Activated CD4-positive, alpha-beta memory T cell treated with anti-CD3 and anti-CD28 coated beads, Interleukin-2, amount 10 ng/mL, durations not matched to agents 7 days and 5 days (primary cell): ENCODE measurements around the gene SPATA25. TPM values are rescaled to one million over a fixed set of nuclear protein-coding genes. Genes with fewer than 3 reads are reported as not detected.

Experiments used
- CTCF ChIA-PET: fragments of 350-600 bp; sonication (Branson Sonifier 250); formaldehyde crosslinking; loops from one replicate; lab custom pipeline; 2021; ENCODE audit warnings: antibody characterized with exemption, inconsistent platforms; lab: Charles Lee
- POLR2A ChIA-PET: fragments of 350-600 bp; sonication (Branson Sonifier 250); formaldehyde crosslinking; loops from one replicate; lab custom pipeline; 2021; ENCODE audit warnings: antibody characterized with exemption; lab: Charles Lee
- DNase-seq: peaks from one replicate; pipeline ENCODE4 v3.0.0-alpha.2; 2020
- H3K27ac Mint-ChIP-seq: one replicate; pipeline ENCODE4 v1.8.0; 2021; ENCODE audit warnings: mild to moderate bottlenecking, mixed read lengths
- H3K27me3 Mint-ChIP-seq: one replicate; pipeline ENCODE4 v1.8.0; 2021; ENCODE audit warnings: mixed read lengths
- H3K36me3 Mint-ChIP-seq: one replicate; pipeline ENCODE4 v1.8.0; 2021; ENCODE audit warnings: low read depth, mixed read lengths
- H3K4me1 Mint-ChIP-seq: one replicate; pipeline ENCODE4 v1.8.0; 2021; ENCODE audit warnings: mixed read lengths
- H3K4me3 Mint-ChIP-seq: one replicate; pipeline ENCODE4 v1.8.0; 2021; ENCODE audit warnings: mild to moderate bottlenecking, mixed read lengths
- H3K9me3 Mint-ChIP-seq: one replicate; pipeline ENCODE4 v1.8.0; 2021; ENCODE audit warnings: mixed read lengths
- total RNA-seq, 2 experiments: library from RNA; stranded (reverse); gene quantifications; one replicate each; pipeline ENCODE4 v1.2.3, GENCODE V29; 2021

The SPATA25 gene
- total RNA-seq, 2 experiments from 2014 or later = 0.30 to 0.88 TPM

DNA sequence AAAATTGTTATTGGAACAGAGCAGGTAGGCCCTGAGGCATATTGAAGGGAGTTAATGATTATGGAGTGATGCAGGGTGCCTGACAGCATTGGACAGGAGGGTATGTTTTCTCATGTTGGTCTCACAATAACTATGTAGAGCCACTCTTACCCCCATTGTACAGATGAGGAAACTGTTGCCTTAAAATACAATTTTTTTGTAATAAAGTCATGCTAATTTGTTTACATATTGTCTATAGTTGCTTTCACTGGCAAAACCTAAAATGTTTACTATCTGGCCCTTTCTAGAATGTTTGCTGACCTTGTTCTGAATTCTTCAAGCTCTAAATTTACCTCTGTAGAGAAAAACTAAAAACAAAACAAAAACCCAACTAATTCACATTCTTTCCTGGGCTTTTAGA lies 35.9 kb downstream of the SPATA25 start:
- H3K27me3 Mint-ChIP-seq = no peaks in the 10 kb centered on the region
- no peak overlapping the region for H3K4me3 Mint-ChIP-seq
- ChIA-PET CTCF (interaction anchor here (0.7 kb wide), 1 partner anchor 17 kb away, joined by 3 read pairs; no protein-coding TSS in a partner anchor), POLR2A (no interaction called here)
- peaks cover 24% of the 10 kb centered on the region for H3K4me1 Mint-ChIP-seq
- peaks cover 30% of the 10 kb centered on the region for H3K36me3 Mint-ChIP-seq
- no peaks in the 10 kb centered on the region for H3K9me3 Mint-ChIP-seq
- DNase-seq = no peak
- H3K27ac Mint-ChIP-seq = no peak overlapping the region

DNA sequence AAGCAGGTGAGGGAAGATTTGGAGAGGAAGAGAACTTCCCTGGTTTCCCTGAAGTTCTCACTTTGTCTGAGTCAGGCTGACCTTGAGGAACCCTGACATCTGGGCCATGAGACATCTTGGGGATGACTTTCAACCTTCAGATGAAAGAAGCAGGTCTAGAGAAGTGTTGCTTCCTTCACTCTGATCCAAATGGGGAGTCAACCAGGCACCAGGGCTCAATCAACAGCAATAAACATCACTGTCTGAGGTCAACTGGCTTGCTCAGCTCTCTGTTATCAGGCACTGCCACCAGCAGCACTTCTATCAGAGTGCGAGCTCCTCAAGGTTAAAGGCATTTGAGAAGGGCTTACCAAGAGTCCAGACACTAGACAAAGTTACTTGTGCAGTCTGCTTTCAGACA lies 36.5 kb downstream of the SPATA25 start:
- no peaks in the 10 kb centered on the region for H3K27me3 Mint-ChIP-seq
- no peak overlapping the region for H3K27ac Mint-ChIP-seq
- CTCF ChIA-PET = interaction anchor here (0.7 kb wide), 1 partner anchor 17 kb away, joined by 3 read pairs; no protein-coding TSS in a partner anchor
- no peak for DNase-seq
- peaks cover 20% of the 10 kb centered on the region for H3K4me1 Mint-ChIP-seq
- H3K36me3 Mint-ChIP-seq = peaks cover 35% of the 10 kb centered on the region
- no peaks in the 10 kb centered on the region for H3K9me3 Mint-ChIP-seq
- H3K4me3 Mint-ChIP-seq = no peak overlapping the region
- POLR2A ChIA-PET = no interaction called here

DNA sequence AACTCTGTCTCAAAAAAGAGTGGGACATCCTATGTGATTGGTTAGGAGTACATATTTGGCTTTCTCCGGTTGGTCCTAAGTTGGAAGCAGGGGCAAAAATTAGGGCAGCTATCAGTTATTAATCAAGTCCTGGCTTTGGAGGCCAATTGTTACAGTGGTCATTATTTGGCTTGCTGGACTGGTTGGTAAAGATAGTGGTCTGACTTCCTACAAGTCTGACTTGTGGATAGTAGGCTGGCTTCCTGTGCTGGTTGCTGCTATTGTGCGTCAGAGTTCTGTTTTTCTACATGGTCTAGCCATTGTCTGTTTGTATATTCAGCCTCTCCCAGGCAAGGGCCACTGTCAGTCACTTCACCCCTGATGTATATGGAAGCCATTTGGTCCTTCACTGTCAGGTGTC lies 37.2 kb downstream of the SPATA25 start:
- POLR2A ChIA-PET = no interaction called here
- H3K36me3 Mint-ChIP-seq = peaks cover 35% of the 10 kb centered on the region
- CTCF ChIA-PET = no interaction called here
- no peak overlapping the region for H3K27ac Mint-ChIP-seq
- H3K4me3 Mint-ChIP-seq = no peak overlapping the region
- H3K27me3 Mint-ChIP-seq = no peaks in the 10 kb centered on the region
- H3K9me3 Mint-ChIP-seq = no peaks in the 10 kb centered on the region
- DNase-seq = no peak
- H3K4me1 Mint-ChIP-seq = peaks cover 15% of the 10 kb centered on the region

DNA sequence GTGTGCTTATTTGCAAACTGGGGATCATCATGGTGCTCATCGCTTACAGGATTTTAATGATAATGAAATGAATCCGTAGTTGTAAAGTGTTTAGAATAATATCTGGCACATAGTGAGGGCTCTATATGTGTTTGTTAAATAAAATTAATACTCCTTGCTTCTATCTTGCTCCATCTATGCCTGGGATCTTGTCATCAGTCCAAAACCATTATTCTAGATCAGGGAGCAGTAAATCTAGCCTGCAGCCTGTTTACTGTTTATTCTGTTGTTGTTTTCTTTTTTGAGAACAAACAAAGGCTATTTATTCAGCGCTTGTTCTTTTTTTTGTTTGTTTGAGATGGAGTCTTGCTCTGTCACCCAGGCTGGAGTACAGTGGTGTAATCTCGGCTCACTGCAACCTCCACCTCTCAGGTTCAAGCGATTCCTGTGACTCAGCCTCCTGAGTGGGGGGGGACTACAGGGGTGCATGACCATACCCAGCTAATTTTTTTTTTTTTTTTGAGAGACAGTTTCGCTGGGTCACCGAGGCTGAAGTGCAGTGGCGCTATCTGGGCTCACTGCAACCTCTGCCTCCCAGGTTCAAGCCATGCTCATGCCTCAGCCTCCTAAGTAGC lies 38.3 kb downstream of the SPATA25 start:
- POLR2A ChIA-PET = interaction anchor here (3.1 kb wide), 1 partner anchor 8 kb away, joined by 11 read pairs; the partner anchor contains the start of genes ACOT8 and ZSWIM3
- Mint-ChIP-seq H3K9me3 (no peaks in the 10 kb centered on the region), H3K36me3 (peaks cover 37% of the 10 kb centered on the region)

DNA sequence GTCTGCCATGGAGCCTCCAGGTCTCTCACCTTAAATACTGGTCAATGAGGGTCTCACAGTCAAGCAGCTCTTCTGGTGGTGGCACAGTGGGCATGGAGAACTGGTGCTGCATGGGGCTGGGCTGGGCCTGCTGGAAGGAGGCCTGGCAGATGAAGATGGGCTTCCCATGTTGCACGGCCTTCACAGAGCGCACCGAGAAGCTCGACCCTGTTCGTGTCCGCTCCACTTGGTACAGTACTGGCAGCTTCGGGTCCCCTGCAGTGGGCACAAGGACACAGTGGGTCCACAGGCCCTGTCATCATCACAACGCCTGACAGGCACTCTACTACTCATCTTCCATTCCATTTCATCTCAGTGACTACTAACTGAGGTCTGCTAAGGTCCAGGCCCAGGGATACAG lies 39.0 kb downstream of the SPATA25 start:
- POLR2A ChIA-PET = interaction anchor here (3.1 kb wide), 1 partner anchor 9 kb away, joined by 11 read pairs; the partner anchor contains the start of genes ACOT8 and ZSWIM3
- Mint-ChIP-seq H3K4me1 (peaks cover 3% of the 10 kb centered on the region), H3K36me3 (peaks cover 34% of the 10 kb centered on the region), H3K9me3 (no peaks in the 10 kb centered on the region), H3K27ac (no peak overlapping the region), H3K27me3 (no peaks in the 10 kb centered on the region), H3K4me3 (no peak overlapping the region)
- DNase-seq = no peak
- CTCF ChIA-PET = no interaction called here

More for the DNA sequence above, 38.3 kb downstream of the SPATA25 start:
- H3K4me1 Mint-ChIP-seq = peaks cover 8% of the 10 kb centered on the region
- H3K27ac Mint-ChIP-seq = no peak overlapping the region
- CTCF ChIA-PET = no interaction called here
- DNase-seq = no peak
- no peak overlapping the region for H3K4me3 Mint-ChIP-seq
- no peaks in the 10 kb centered on the region for H3K27me3 Mint-ChIP-seq

DNA sequence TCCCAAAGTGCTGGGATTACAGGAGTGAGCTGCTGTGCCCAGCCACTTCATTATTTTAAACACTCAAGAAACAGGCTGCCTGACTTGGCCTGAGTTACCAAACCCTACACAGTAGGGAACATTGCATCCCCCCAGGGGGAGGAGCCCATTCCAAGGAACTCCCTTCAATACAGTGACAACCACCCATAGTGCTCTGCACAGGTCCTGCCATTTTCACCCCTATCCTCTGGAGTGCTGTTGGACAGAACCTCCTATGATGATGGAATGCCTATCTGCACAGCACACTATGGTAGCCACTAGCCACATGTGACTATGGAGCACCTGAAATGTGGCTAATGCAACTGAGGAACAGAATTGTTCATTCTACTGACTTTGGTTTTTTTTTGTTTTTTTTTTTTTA lies 42.0 kb downstream of the SPATA25 start:
- Mint-ChIP-seq H3K4me1 (peaks cover 2% of the 10 kb centered on the region), H3K9me3 (no peaks in the 10 kb centered on the region), H3K27ac (no peak overlapping the region), H3K27me3 (no peaks in the 10 kb centered on the region), H3K36me3 (peaks cover 32% of the 10 kb centered on the region), H3K4me3 (no peak overlapping the region)
- CTCF ChIA-PET = no interaction called here
- DNase-seq = no peak
- POLR2A ChIA-PET = interaction anchor here (1.2 kb wide), 1 partner anchor 12 kb away, joined by 3 read pairs; the partner anchor contains the start of genes ACOT8 and ZSWIM3

DNA sequence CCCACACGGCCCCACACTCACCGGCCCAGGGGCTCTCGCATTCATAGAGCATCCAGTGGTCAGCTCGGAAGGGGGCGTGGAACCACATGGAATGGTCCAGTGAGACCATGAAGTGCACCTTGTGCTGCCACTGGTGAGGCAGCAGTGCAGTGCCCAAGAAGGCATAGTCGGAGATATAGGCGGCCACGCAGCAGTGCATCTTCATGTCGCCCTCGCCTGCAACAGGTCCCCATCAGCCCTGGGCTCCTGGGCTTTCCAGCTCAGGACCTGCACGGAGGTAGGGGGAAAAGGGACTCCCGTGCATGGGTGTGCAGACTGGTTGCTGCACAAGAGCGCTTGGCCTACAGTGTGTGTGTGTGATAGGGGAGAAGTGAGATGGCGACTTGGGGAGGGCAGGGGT lies 43.9 kb downstream of the SPATA25 start:
- no peaks in the 10 kb centered on the region for H3K27me3 Mint-ChIP-seq
- H3K4me1 Mint-ChIP-seq = peaks cover 2% of the 10 kb centered on the region
- H3K27ac Mint-ChIP-seq = no peak overlapping the region
- no peak overlapping the region for H3K4me3 Mint-ChIP-seq
- H3K36me3 Mint-ChIP-seq = peaks cover 27% of the 10 kb centered on the region
- no peaks in the 10 kb centered on the region for H3K9me3 Mint-ChIP-seq
- no peak for DNase-seq
- ChIA-PET CTCF (no interaction called here), POLR2A (no interaction called here)

DNA sequence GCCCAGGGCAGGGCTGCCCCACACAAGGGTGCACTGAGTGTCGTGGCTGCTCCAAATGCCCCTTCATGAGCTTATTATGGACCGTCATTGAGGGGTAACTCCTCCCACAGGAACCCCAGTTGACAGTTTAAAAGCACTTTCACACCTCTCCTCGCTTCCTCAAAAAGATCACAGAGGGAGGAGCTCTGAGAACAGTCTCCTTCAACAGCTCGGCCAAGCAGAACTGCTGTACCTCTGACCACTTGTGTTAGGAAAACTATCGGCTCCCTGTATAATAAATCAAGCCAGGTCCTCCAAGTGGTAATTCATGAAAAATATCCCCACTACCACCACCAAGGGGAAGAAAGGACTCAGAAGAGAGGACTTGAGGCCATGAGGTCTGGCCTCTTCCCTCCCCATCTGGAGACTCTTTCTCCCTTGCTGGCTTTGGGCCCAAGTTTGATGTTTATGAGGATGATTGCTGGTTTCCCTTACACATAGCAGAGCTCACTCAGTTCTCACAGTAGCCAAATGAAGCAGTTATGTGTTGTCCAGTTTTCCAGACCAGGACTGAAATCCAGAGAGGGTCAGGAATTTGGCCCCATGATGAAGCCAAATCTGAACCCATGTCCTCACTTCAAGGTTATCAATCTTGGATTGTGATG lies 45.1 kb downstream of the SPATA25 start:
- Mint-ChIP-seq H3K36me3 (peaks cover 24% of the 10 kb centered on the region), H3K4me1 (peaks cover 2% of the 10 kb centered on the region), H3K27me3 (no peaks in the 10 kb centered on the region), H3K9me3 (no peaks in the 10 kb centered on the region), H3K4me3 (no peak overlapping the region), H3K27ac (no peak overlapping the region)
- no peak for DNase-seq
- ChIA-PET CTCF (no interaction called here), POLR2A (interaction anchor here (0.9 kb wide), 1 partner anchor 14 kb away, joined by 3 read pairs; no protein-coding TSS in a partner anchor)

DNA sequence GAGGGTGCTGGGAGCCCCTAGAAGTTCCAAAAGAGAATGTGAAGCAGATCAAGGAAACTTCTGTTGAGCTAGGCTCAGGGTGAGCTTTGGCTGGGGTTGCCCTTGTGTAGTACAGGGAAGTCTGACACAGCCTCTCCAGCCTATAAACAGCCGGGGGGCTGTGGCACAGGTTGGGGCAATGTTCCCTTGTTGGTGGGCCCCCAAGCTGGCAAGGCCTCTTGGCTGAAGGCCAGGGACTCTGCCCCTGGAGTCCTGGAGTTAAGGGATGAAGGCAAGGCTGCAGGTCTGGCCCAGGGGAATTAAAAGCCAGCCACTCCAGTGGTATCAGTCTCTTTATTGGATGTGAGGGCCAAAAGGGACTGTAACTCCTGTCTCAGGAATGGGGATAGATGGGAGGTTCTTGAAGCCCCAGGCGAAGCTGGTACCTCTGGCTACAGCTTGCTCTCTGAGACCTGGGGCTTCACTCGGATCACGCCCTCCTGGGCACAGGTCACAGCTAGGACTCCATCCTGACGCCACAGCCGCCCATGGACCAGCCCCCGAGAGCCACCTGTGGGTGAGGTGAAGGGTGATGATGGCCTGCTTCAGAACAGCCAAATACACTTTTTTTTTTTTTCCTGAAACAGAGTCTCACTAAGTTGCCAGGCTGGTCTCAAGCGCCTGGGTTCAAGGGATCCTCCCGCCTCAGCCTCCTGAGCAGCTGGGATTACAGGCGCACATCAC lies 45.9 kb downstream of the SPATA25 start:
- H3K27ac Mint-ChIP-seq = no peak overlapping the region
- ChIA-PET CTCF (no interaction called here), POLR2A (interaction anchor here (1.0 to 1.4 kb wide), 2 partner anchors 9 to 39 kb away, joined by 3 read pairs; partner anchors contain the start of gene ZSWIM1)
- H3K9me3 Mint-ChIP-seq = no peaks in the 10 kb centered on the region
- H3K36me3 Mint-ChIP-seq = peaks cover 21% of the 10 kb centered on the region
- no peaks in the 10 kb centered on the region for H3K27me3 Mint-ChIP-seq
- H3K4me1 Mint-ChIP-seq = peaks cover 2% of the 10 kb centered on the region
- no peak for DNase-seq
- H3K4me3 Mint-ChIP-seq = no peak overlapping the region

DNA sequence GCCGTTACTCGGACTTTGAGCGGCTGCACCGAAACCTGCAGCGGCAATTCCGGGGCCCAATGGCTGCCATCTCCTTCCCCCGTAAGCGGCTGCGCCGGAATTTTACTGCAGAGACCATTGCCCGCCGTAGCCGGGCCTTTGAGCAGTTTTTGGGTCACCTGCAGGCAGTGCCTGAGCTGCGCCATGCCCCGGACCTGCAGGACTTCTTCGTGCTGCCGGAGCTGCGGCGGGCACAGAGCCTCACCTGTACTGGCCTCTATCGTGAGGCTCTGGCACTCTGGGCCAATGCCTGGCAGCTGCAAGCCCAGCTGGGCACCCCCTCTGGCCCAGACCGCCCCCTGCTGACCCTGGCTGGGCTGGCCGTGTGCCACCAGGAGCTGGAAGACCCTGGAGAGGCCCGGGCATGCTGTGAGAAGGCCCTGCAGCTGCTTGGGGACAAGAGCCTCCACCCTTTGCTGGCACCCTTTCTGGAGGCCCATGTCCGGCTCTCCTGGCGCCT lies 46.7 kb downstream of the SPATA25 start:
- DNase-seq = no peak
- POLR2A ChIA-PET = interaction anchor here (1.0 to 1.4 kb wide), 4 partner anchors 8 to 40 kb away, joined by 3 to 4 read pairs (median 3); partner anchors contain the start of genes UBE2C and ZSWIM1
- no peak overlapping the region for H3K27ac Mint-ChIP-seq
- no peak overlapping the region for H3K4me3 Mint-ChIP-seq
- no peaks in the 10 kb centered on the region for H3K9me3 Mint-ChIP-seq
- no peaks in the 10 kb centered on the region for H3K27me3 Mint-ChIP-seq
- peaks cover 2% of the 10 kb centered on the region for H3K4me1 Mint-ChIP-seq
- CTCF ChIA-PET = no interaction called here
- peaks cover 15% of the 10 kb centered on the region for H3K36me3 Mint-ChIP-seq

DNA sequence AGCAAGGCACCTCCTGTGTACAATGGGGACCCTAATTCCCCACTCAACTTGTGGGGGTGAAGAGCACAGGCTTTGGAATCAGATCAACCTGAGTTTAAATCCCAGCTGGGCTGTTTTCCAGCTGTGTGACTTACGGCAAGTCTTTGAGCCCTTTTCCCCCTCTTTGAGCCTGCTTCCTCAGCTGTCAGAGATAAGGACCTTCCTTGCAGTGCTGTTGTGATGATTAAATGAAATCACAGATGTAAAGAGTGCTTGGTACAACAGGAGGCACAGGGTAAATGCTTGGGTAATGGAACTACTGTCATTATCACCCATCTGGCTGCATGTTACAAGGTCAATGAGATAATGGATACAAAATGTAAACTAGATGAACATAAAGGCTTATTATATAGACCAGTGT lies 50.6 kb downstream of the SPATA25 start:
- H3K27ac Mint-ChIP-seq = no peak overlapping the region
- H3K36me3 Mint-ChIP-seq = no peaks in the 10 kb centered on the region
- no peaks in the 10 kb centered on the region for H3K9me3 Mint-ChIP-seq
- H3K27me3 Mint-ChIP-seq = peaks cover 6% of the 10 kb centered on the region
- no peak overlapping the region for H3K4me3 Mint-ChIP-seq
- CTCF ChIA-PET = interaction anchor here (0.6 kb wide), 1 partner anchor 13 kb away, joined by 3 read pairs; no protein-coding TSS in a partner anchor
- no peak for DNase-seq
- peaks cover 19% of the 10 kb centered on the region for H3K4me1 Mint-ChIP-seq
- POLR2A ChIA-PET = no interaction called here
